Stimulated activated naive CD4-positive, alpha-beta T cell (primary cell): Measurements from ENCODE around the gene HNRNPL.
"Not testable (repeated sequence)": the region's sequence is repeated elsewhere in the genome, so short reads cannot be mapped to it uniquely, and the experiment has no call there.

ENCODE experiments used
- DNase-seq, 6 experiments: peaks; one replicate each; lab custom pipeline; 2025; lab: John Stamatoyannopoulos, UW

The HNRNPL gene

GRCh38 chr19:38829203-38829602, 20.6 kb downstream of the HNRNPL start:
- DNase-seq: not testable (repeated sequence)

DNA sequence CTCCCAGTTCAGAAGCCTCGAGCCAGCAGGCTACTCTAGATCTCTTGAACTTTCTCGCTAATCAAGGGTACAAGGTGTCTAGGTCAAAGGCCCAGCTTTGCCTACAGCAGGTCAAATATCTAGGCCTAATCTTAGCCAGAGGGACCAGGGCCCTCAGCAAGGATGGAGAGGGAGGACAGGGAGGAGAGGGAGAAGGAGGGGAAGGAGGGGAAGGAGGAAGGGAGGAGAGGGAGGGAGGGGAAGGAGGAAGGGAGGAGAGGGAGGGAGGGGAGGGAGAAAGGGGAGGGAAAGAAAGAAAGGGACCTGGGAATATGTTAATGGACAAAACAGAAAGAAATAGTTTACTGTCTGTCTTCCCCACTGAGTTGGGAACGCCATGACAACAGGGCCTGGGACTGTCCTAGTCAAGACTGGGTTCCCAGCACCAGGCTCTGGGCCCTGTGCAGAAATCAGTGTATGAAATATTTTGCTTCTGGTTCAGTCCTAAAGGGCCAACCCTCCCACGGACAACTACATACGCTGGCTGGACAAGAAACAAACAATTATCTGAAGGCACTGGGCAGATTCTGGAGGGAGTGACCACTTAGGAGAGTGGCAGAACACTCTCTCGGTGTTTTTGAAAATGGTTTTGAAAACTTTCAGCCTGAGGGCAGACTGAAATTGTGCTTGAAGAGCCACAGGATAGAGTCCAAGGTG, 22.8 kb downstream of the HNRNPL start:
- no peak for DNase-seq

GRCh38 chr19:38825936-38826335, 23.9 kb downstream of the HNRNPL start:
- DNase-seq: not testable (repeated sequence)

GRCh38 chr19:38821230-38821825, 28.5 kb downstream of the HNRNPL start:
- DNase-seq: not testable (repeated sequence)

- DNase-seq: no peak
Observed at GRCh38 chr19:38819231-38819920, 30.4 kb downstream of the HNRNPL start.

DNA sequence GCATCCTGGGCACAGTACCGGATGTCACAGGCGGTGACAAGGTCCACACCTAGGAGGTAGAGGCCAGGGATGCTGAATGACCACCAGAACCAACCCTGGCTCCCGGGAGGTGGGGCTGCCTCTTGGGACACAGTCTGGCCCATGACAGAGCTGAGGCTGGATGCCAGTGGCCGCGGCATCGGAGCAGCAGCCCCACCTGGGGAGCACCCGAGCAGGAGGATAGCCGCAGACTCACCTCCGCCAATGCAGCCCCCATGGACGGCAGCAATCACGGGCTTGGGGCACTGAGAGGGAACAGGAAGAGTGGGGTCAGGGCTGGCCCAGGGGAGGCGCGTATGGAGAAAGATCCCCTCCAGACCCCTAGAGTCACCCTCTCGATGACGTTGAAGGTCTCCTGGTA, 32.7 kb downstream of the HNRNPL start:
- DNase-seq: no peak

- DNase-seq: no peak
Observed at GRCh38 chr19:38816131-38816750, 33.5 kb downstream of the HNRNPL start.

DNA sequence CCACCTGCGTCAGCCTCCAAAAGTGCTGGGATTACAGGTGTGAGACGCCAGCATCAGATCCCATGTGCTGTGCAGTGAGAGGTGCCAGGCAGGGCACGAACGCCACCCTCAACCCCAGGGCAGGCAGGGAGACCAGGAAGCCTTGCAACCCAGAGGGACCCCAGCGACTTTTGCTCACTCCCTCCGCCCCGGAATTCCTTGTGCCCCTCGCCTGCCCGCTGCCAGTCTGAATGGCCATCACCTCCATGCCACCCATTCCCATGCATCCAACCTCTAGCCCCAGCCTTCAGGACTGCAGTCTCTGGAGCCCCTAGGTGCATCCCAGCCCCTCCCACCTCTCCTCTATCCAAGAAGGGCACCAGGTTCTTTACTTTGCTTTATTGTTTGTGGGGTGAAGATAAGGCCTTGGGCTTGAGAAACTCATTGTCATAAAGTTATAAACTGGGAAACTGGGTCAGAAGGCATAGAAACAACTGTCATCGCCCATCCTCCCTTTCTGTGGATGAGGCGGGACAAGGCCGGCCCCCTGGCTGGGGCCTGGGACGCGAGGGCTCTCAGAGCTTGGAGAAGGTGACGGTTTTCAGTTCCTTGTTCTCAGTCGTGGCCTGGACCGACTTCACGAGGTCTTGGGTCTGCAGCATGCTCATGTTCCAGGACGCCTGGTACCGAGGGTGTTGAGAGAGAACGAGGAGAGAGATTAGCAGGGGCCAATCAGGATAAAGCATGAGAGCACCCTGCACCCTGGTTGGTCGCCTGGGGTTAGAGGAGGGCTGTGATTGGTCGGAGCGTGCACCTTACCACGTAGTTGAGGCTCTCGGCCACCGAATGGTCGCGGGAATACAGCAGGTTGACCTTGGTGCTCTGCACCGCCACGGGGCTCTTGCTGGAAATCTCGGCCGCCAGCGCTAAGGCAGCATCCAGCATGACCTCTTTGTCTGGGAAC, 34.5 kb downstream of the HNRNPL start:
- DNase-seq: no peak

DNA sequence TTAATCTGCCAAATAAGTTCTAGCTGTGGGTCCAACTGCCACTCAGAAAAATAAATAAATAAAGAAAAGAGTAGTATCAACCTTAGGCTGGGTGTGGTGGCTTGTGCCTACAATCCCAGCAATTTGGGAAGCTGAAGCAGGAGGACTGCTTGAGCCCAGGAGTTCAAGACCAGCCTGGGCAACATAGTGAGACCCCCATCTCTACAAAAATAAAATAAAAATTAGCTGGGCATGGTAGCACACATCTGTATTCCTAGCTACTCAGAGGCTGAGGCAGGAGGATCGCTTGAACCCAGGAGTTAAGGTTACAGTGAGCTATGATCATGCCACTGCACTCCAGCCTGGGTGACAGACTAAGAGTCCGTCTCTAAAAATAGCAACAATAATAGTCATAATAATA, 35.9 kb downstream of the HNRNPL start:
- not testable (repeated sequence) for DNase-seq

- DNase-seq: no peak
Observed at GRCh38 chr19:38813323-38813722, 36.5 kb downstream of the HNRNPL start.

DNA sequence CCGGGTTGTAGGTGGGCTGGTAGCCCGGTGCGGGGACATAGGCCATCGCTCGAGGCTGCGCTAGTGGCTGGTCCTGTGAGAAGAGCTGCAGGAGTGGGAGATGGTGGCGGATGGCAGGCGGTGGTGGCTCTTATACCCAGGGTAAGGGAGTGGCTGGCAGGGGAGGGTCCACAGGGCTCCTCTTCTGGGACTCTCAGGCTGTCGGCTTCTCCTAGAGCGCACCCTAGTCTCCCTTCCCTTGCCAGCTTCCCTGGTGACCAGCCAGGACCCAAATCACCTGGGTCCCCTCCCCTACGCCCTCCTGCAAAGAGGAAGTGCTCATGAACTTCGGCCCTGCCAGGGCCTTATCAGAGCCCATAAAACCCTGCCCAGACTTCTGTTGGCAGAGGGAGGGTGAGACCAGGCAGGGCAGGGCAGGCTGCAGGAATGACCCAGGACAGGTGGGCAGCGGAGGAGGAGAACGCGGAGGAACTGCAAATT, 36.9 kb downstream of the HNRNPL start, which contains the start of gene LGALS4:
LGALS4 (minus strand) TSS at position 105 of the 480 bp plus-strand sequence; CDS start at position 46, 59 bp downstream.
- no peak for DNase-seq

GRCh38 chr19:38812009-38812840, 37.6 kb downstream of the HNRNPL start:
- DNase-seq: no peak

- no peak for DNase-seq
Observed at GRCh38 chr19:38809592-38810252, 40.1 kb downstream of the HNRNPL start.

- no peak for DNase-seq
Observed at GRCh38 chr19:38808741-38809140, 41.0 kb downstream of the HNRNPL start.

DNA sequence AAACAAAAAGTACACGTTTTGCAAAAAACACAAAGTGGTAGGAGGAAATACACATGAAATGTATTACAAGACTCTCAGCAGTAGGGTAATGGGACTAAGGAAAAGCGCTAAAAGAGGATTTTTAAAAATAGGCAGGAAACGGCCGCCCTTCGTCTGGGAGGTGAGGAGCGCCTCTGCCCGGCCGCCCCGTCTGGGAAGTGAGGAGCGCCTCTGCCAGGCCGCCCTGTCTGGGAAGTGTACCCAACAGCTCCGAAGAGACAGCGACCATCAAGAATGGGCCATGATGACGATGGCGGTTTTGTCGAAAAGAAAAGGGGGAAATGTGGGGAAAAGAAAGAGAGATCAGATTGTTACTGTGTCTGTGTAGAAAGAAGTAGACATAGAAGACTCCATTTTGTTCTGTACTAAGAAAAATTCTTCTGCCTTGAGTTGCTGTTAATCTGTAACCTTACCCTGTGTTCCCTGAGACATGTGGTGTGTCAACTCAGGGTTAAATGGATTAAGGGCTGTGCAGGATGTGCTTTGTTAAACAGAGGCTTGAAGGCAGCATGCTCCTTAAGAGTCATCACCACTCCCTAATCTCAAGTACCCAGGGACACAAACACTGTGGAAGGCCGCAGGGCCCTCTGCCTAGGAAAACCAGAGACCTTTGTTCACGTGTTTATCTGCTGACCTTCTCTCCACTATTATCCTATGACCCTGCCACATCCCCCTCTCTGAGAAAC, 42.2 kb downstream of the HNRNPL start:
- DNase-seq: not testable (repeated sequence)

DNA sequence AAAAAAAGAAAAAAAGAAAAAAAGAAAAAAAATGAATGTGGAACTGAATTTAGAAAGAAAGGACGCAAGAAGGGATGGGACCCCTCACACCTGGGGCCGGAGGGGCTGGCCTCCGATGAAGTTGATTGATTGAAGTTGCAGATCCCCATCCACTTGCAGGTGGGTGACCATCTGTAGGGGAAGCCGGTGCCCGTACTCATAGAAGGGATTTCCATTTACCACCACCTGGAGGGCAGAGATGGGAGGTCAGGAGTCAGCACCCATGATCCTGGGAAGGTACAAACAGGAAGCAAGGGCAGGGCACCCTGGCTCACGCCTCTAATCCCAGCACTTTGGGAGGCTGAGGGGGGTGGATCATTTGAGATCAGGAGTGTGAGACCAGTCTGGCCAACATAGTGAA, 43.4 kb downstream of the HNRNPL start:
- no peak for DNase-seq

- DNase-seq: no peak
Observed at GRCh38 chr19:38805180-38805579, 44.6 kb downstream of the HNRNPL start.

DNA sequence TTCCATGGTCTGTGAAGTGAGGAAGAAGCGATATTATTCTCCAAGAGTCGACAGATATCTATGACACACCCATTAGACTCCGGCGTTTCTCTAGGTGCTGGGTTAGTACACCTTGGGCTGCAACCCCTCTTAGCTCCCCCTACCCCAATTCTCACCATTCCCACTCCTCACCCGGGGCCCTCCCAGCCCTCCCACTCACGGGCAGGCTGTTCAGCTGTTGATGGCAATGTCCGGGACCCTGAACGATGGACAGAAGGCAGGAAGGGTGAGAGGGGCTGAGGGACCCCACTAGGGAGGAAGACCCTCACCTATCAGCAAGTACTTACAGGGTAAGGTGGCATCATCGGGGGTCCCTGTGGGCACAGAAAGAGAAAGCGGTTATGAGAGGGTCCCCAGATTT, 46.2 kb downstream of the HNRNPL start:
- no peak for DNase-seq
